Panc1 (cell line): Measurements from ENCODE around the gene FAM53A.

Source experiments
- CTCF ChIP-seq: fragments of 450-650 bp; IDR thresholded peaks from 2 replicates; pipeline ENCODE4 v1.5.1; 2017; ENCODE audit warnings: mild to moderate bottlenecking
- POLR2AphosphoS5 ChIP-seq: IDR thresholded peaks from 2 replicates; pipeline ENCODE4 v1.6.1; 2012; ENCODE audit warnings: mild to moderate bottlenecking, low read depth, low read length, moderate library complexity
- SIN3A ChIP-seq: IDR thresholded peaks from 2 replicates; pipeline ENCODE4 v1.6.1; 2012; ENCODE audit warnings: low read depth, mild to moderate bottlenecking, low read length, moderate library complexity, borderline replicate concordance; ENCODE audit not compliant: insufficient read depth
- TF ChIP-seq, protein P1 (sequence below), 2 experiments: IDR thresholded peaks; 2 replicates each; pipeline ENCODE4 v1.6.1; 2011 to 2012; ENCODE audit warnings: low read depth in 2 of 2, control low read depth in 1 of 2, low read length in 1 of 2, mild to moderate bottlenecking in 1 of 2, moderate library complexity in 1 of 2; ENCODE audit not compliant: insufficient read depth in 1 of 2

DNA sequence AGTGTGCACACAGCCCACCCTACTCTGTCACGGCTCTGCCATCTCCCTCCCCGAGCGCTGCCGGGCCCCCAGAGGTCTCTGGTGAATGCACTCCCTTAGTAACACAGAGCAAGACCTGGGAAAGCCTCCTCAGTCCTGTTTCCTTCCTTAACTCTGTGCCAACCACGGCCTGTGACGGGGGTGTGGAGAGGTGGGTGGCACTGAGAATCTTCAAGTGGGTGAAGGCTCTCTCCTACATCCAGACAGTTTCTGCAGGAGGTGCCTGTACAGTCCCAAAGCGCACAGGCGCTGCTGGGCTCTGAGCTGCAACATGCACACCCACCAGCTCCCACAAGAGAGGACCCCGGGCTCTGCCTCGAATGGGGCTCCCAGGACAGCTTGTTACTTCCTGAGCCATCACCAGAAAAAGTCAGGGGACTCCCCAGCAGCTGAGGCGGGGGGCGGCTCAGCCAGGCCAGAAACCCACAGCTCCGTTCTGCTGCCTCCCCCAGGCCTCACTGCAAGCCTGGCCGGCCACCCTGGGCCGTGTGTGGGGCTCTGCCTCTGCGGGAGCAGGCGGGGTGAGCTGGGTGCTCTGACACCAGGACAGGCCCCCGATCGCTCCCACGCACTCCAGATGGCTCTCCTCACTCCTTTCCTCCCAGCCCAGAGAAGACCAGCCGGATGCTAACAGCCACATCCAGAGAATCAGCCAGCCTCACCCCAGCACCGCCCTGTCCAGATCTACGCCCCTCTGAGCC lies 29.7 kb downstream of the FAM53A start:
- TF ChIP-seq CTCF (no peak), SIN3A (no peak), POLR2AphosphoS5 (no peak)
- TF ChIP-seq, protein P1, sequence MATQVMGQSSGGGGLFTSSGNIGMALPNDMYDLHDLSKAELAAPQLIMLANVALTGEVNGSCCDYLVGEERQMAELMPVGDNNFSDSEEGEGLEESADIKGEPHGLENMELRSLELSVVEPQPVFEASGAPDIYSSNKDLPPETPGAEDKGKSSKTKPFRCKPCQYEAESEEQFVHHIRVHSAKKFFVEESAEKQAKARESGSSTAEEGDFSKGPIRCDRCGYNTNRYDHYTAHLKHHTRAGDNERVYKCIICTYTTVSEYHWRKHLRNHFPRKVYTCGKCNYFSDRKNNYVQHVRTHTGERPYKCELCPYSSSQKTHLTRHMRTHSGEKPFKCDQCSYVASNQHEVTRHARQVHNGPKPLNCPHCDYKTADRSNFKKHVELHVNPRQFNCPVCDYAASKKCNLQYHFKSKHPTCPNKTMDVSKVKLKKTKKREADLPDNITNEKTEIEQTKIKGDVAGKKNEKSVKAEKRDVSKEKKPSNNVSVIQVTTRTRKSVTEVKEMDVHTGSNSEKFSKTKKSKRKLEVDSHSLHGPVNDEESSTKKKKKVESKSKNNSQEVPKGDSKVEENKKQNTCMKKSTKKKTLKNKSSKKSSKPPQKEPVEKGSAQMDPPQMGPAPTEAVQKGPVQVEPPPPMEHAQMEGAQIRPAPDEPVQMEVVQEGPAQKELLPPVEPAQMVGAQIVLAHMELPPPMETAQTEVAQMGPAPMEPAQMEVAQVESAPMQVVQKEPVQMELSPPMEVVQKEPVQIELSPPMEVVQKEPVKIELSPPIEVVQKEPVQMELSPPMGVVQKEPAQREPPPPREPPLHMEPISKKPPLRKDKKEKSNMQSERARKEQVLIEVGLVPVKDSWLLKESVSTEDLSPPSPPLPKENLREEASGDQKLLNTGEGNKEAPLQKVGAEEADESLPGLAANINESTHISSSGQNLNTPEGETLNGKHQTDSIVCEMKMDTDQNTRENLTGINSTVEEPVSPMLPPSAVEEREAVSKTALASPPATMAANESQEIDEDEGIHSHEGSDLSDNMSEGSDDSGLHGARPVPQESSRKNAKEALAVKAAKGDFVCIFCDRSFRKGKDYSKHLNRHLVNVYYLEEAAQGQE (IDR thresholded peaks at IDR 0.05; ENCODE audit: insufficient read depth in 1 of 2, low read depth in 2 of 2, low read length in 1 of 2) = no peak
